OCI-LY7 (cell line): ENCODE measurements around the gene MAML3. TPM values are rescaled to one million over a fixed set of nuclear protein-coding genes. Genes with fewer than 3 reads are reported as not detected.

ENCODE experiments used
- BruUV-seq: library from RNA; stranded (reverse); fragments of 400-500 nt; replicated peaks from 2 replicates; lab custom pipeline; 2021; lab: Mats Ljungman, UMichigan
- CTCF ChIA-PET: fragments of 300-600 bp; sonication (Branson Sonifier 250); formaldehyde crosslinking; loops from one replicate; lab custom pipeline; 2022; ENCODE audit warnings: antibody characterized with exemption; ENCODE audit not compliant: unreplicated experiment; lab: Charles Lee
- POLR2A ChIA-PET: fragments of 300-600 bp; sonication (Branson Sonifier 250); formaldehyde crosslinking; loops from one replicate; lab custom pipeline; 2022; ENCODE audit warnings: antibody characterized with exemption; lab: Charles Lee
- DNase-seq: peaks from one replicate; pipeline ENCODE4 v3.0.0-alpha.2; 2015; ENCODE audit warnings: low spot score
- H2AFZ ChIP-seq: fragments of 200-600 bp; sonication (generic), shearing (Covaris generic); 2 replicates; pipeline ENCODE4 v1.6.1; 2014; ENCODE audit warnings: mild to moderate bottlenecking, antibody characterized with exemption, low read length, moderate library complexity
- H3K27ac ChIP-seq: fragments of 200-600 bp; sonication (generic); 2 replicates; pipeline ENCODE4 v1.5.1; 2014; ENCODE audit warnings: mixed run types, low read depth, mild to moderate bottlenecking, moderate library complexity, low read length, inconsistent platforms; ENCODE audit not compliant: poor library complexity, severe bottlenecking
- H3K36me3 ChIP-seq: fragments of 200-600 bp; sonication (generic); 2 replicates; pipeline ENCODE4 v1.6.1; 2014; ENCODE audit warnings: mild to moderate bottlenecking, antibody characterized with exemption, low read length, moderate library complexity, mixed read lengths; ENCODE audit not compliant: insufficient read depth
- H3K4me1 ChIP-seq: fragments of 200-600 bp; sonication (generic); 2 replicates; pipeline ENCODE4 v1.5.1; 2014; ENCODE audit warnings: mild to moderate bottlenecking, low read length; ENCODE audit not compliant: insufficient read depth, poor library complexity, severe bottlenecking
- H3K4me2 ChIP-seq: fragments of 200-600 bp; sonication (generic); 2 replicates; pipeline ENCODE4 v1.6.1; 2014; ENCODE audit warnings: mild to moderate bottlenecking, low read length
- H3K4me3 ChIP-seq: fragments of 200-600 bp; sonication (generic); 2 replicates; pipeline ENCODE4 v1.5.1; 2014; ENCODE audit warnings: mild to moderate bottlenecking, low read depth, low read length; ENCODE audit not compliant: poor library complexity, severe bottlenecking
- H3K79me2 ChIP-seq: fragments of 200-600 bp; sonication (generic); 2 replicates; pipeline ENCODE4 v1.6.1; 2016; ENCODE audit warnings: low read depth, mild to moderate bottlenecking, low read length, moderate library complexity, mixed read lengths; ENCODE audit not compliant: insufficient read depth
- H3K9me2 ChIP-seq: fragments of 200-600 bp; sonication (generic); 2 replicates; pipeline ENCODE4 v1.6.1; 2016; ENCODE audit warnings: mild to moderate bottlenecking, low read length, mixed read lengths; ENCODE audit not compliant: insufficient read depth
- H3K9me3 ChIP-seq: fragments of 200-600 bp; sonication (generic); 2 replicates; pipeline ENCODE4 v1.6.1; 2014; ENCODE audit warnings: mild to moderate bottlenecking, mixed run types, low read length, mixed read lengths
- H4K20me1 ChIP-seq: fragments of 200-600 bp; sonication (generic); 2 replicates; pipeline ENCODE4 v1.6.1; 2014; ENCODE audit warnings: mild to moderate bottlenecking, antibody characterized with exemption, low read length, moderate library complexity, mixed read lengths; ENCODE audit not compliant: insufficient read depth
- CTCF ChIP-seq: fragments of 200-600 bp; sonication (generic); conservative IDR thresholded peaks from 2 replicates; pipeline ENCODE4 v1.5.1; 2014; ENCODE audit warnings: mild to moderate bottlenecking, antibody characterized with exemption, low read length, moderate library complexity, mixed read lengths
- EZH2phosphoT487 ChIP-seq: fragments of 200-600 bp; sonication (generic); IDR thresholded peaks from 2 replicates; pipeline ENCODE4 v1.6.1; 2018; ENCODE audit warnings: low read depth, borderline replicate concordance, mild to moderate bottlenecking, mixed run types, antibody characterized with exemption, low read length, moderate library complexity, mixed read lengths
- intact Hi-C: fragments of 100-400 bp; cut with micrococcal nuclease; formaldehyde crosslinking; loops from one replicate; pipeline ENCODE4 v1.10.0; 2022; ENCODE audit not compliant: unreplicated experiment
- total RNA-seq, 2 experiments: library from RNA; depleted of rRNA in 1 of 2; stranded (reverse); fragments of >200 nt in 1 of 2; shearing (Covaris generic) in 1 of 2; gene quantifications; 2 replicates each; pipeline ENCODE4 v1.2.3, GENCODE V29; 2014 to 2022

Gene MAML3
- total RNA-seq, 2 experiments from 2014 or later = 0.80 to 1.2 TPM

GRCh38 chr4:139968831-139969230, 185.2 kb downstream of the MAML3 start:
- Histone ChIP-seq H3K4me2 (no peak overlapping the region), H4K20me1 (no peaks in the 10 kb centered on the region), H3K4me1 (no peaks in the 10 kb centered on the region), H3K79me2 (no peaks in the 10 kb centered on the region), H2AFZ (no peak overlapping the region), H3K36me3 (no peaks in the 10 kb centered on the region), H3K9me3 (no peaks in the 10 kb centered on the region), H3K9me2 (no peaks in the 10 kb centered on the region), H3K27ac (no peak overlapping the region), H3K4me3 (no peak overlapping the region)
- TF ChIP-seq EZH2phosphoT487 = no peak
- no peak for TF ChIP-seq CTCF
- CTCF ChIA-PET = no interaction called here
- DNase-seq = no peak
- POLR2A ChIA-PET = interaction anchor here (1.0 kb wide), 1 partner anchor 9 kb away, joined by 3 read pairs; no protein-coding TSS in a partner anchor
- BruUV-seq = no TSS peak
- intact Hi-C loops = no loop called here

- no TSS peak for BruUV-seq
- Histone ChIP-seq H3K4me2 (no peak overlapping the region), H4K20me1 (no peaks in the 10 kb centered on the region), H3K27ac (no peak overlapping the region), H3K36me3 (no peaks in the 10 kb centered on the region), H3K4me3 (no peak overlapping the region), H3K79me2 (no peaks in the 10 kb centered on the region), H3K4me1 (no peaks in the 10 kb centered on the region), H2AFZ (no peak overlapping the region), H3K9me2 (no peaks in the 10 kb centered on the region), H3K9me3 (no peaks in the 10 kb centered on the region)
- CTCF ChIA-PET = no interaction called here
- TF ChIP-seq CTCF (no peak), EZH2phosphoT487 (no peak)
- POLR2A ChIA-PET = no interaction called here
- DNase-seq = no peak
- intact Hi-C loops = no loop called here
Observed at GRCh38 chr4:139966383-139966782, 187.6 kb downstream of the MAML3 start.

GRCh38 chr4:139965789-139966188, 188.2 kb downstream of the MAML3 start:
- intact Hi-C loops = no loop called here
- H3K4me1 ChIP-seq = no peaks in the 10 kb centered on the region
- DNase-seq = no peak
- TF ChIP-seq EZH2phosphoT487 (no peak), CTCF (no peak)
- no TSS peak for BruUV-seq
- H3K36me3 ChIP-seq = no peaks in the 10 kb centered on the region
- H2AFZ ChIP-seq = no peak overlapping the region
- no peaks in the 10 kb centered on the region for H3K79me2 ChIP-seq
- POLR2A ChIA-PET = no interaction called here
- no peak overlapping the region for H3K4me3 ChIP-seq
- no peak overlapping the region for H3K27ac ChIP-seq
- H4K20me1 ChIP-seq = no peaks in the 10 kb centered on the region
- no peaks in the 10 kb centered on the region for H3K9me2 ChIP-seq
- no peak overlapping the region for H3K4me2 ChIP-seq
- H3K9me3 ChIP-seq = no peaks in the 10 kb centered on the region
- CTCF ChIA-PET = no interaction called here
